Ectodermal cell (in vitro differentiated cells): ENCODE data around the gene ANKH.

ENCODE experiments used
- H3K27ac ChIP-seq: 2 replicates; pipeline ENCODE4 v1.7.0; 2013; ENCODE audit warnings: mild to moderate bottlenecking, low read depth, low read length; ENCODE audit not compliant: insufficient read depth, poor library complexity, severe bottlenecking
- H3K27me3 ChIP-seq: 2 replicates; pipeline ENCODE4 v1.7.0; 2013; ENCODE audit warnings: mild to moderate bottlenecking, low read length; ENCODE audit not compliant: insufficient read depth, control insufficient read depth, poor library complexity, severe bottlenecking
- H3K36me3 ChIP-seq: one replicate; pipeline ENCODE4 v1.7.0; 2013; ENCODE audit warnings: low read length; ENCODE audit not compliant: control insufficient read depth, insufficient read depth
- H3K4me1 ChIP-seq: one replicate; pipeline ENCODE4 v1.7.0; 2013; ENCODE audit warnings: low read length; ENCODE audit not compliant: control insufficient read depth, insufficient read depth
- H3K4me3 ChIP-seq: 2 replicates; pipeline ENCODE4 v1.7.0; 2013; ENCODE audit warnings: low read depth, low read length, control low read depth; ENCODE audit not compliant: insufficient read depth
- H3K9me3 ChIP-seq: 2 replicates; pipeline ENCODE4 v1.7.0; 2013; ENCODE audit warnings: mild to moderate bottlenecking, low read length, moderate library complexity; ENCODE audit not compliant: control insufficient read depth
- WGBS, 2 experiments: methylation state at CpG; one replicate each; pipeline ENCODE4 v1.1.7; 2013; ENCODE audit warnings: missing lambda C conversion rate in 2 of 2; 5-methylcytosine and 5-hydroxymethylcytosine counted together

ANKH gene

GRCh38 chr5:14767735-14768507, 103.7 kb downstream of the ANKH start:
- Histone ChIP-seq H3K4me3 (no peak overlapping the region), H3K9me3 (no peaks in the 10 kb centered on the region), H3K36me3 (no peaks in the 10 kb centered on the region), H3K27me3 (no peaks in the 10 kb centered on the region), H3K27ac (no peak overlapping the region), H3K4me1 (no peaks in the 10 kb centered on the region)
- WGBS, 2 experiments, result 84 to 87% methylated on average over 8 of the region's 8 CpGs

DNA sequence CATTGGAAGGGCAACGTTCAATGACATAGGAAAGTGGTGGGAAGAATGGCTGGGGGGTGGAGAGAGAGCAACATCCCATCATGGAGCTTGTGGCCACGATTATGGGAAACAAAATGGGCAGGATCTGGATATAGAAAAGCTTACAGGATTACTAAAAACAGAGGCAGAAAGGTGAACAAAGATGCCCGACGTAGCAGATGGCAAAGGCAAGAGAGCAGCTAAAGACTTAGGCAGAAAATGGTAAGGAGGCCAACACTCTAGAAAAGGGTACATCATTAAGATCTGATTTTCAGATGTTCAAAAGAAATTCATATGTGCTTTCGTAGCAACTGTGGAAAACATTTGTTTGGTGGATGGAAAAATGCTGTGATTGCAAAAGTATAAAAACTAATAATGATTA, 104.5 kb downstream of the ANKH start:
- H3K9me3 ChIP-seq, result no peaks in the 10 kb centered on the region
- 91 to 92% methylated on average over 4 to 5 of the region's 5 CpGs for WGBS, 2 experiments
- no peak overlapping the region for H3K4me3 ChIP-seq
- no peaks in the 10 kb centered on the region for H3K4me1 ChIP-seq
- no peaks in the 10 kb centered on the region for H3K36me3 ChIP-seq
- no peaks in the 10 kb centered on the region for H3K27me3 ChIP-seq
- H3K27ac ChIP-seq, result no peak overlapping the region

- no peak overlapping the region for H3K4me3 ChIP-seq
- no peaks in the 10 kb centered on the region for H3K36me3 ChIP-seq
- WGBS, 2 experiments, result 100% methylated on average over 1 of the region's 1 CpG
- no peaks in the 10 kb centered on the region for H3K27me3 ChIP-seq
- no peaks in the 10 kb centered on the region for H3K9me3 ChIP-seq
- H3K27ac ChIP-seq, result no peak overlapping the region
- H3K4me1 ChIP-seq, result no peaks in the 10 kb centered on the region
Observed at GRCh38 chr5:14766584-14766983, 105.0 kb downstream of the ANKH start.

DNA sequence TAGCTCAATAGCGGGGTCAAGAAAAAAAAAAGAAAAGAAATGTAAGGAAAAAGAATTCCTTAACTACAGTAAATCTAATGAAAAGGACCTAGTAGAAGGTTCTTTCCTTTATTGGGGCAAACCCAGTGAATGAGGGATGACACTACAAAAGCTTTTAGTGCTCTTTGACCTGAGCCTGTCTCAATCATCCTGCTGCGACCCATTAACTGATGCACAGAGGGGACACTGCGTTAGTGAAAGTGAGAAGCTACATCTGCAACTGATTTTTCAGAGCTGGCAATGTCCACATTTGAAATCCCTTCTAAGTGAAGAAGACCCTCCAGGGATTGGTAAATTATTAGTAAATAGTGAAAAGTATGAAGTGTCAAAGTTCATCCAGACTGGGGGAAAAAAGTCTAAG, 106.0 kb downstream of the ANKH start:
- Histone ChIP-seq H3K36me3 (no peaks in the 10 kb centered on the region), H3K4me3 (no peak overlapping the region), H3K27ac (no peak overlapping the region), H3K4me1 (no peaks in the 10 kb centered on the region), H3K27me3 (no peaks in the 10 kb centered on the region), H3K9me3 (no peaks in the 10 kb centered on the region)
- 71 to 93% methylated on average over 2 to 3 of the region's 3 CpGs for WGBS, 2 experiments

- no peak overlapping the region for H3K4me3 ChIP-seq
- 90 to 97% methylated on average over 3 of the region's 4 CpGs for WGBS, 2 experiments
- H3K4me1 ChIP-seq, result no peaks in the 10 kb centered on the region
Observed at GRCh38 chr5:14762549-14763216, 108.9 kb downstream of the ANKH start.

DNA sequence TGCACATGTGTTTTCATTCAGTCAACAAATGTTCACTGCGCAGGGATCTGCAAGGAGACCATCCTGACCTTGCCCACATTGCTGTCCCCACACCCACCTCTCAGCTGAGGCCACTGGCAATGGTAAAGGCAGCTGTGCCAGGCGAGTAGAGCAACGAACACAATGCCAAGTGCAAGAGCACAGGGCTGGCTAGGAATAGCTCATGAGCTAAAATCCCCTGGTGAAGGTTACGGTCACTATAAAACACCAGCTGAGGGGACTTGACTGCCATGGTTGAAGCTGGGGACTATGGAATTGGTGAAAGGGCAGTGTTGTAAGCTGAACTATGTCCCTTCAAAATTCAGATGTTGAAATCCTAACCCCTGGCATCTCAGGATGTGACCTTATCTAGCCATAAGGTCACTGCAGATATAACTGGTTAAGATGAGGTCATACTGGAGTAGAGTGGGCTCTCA, 111.0 kb downstream of the ANKH start:
- no peak overlapping the region for H3K27ac ChIP-seq
- H3K36me3 ChIP-seq, result no peaks in the 10 kb centered on the region
- 91 to 92% methylated on average over 4 of the region's 4 CpGs for WGBS, 2 experiments
- H3K4me1 ChIP-seq, result no peaks in the 10 kb centered on the region
- no peak overlapping the region for H3K4me3 ChIP-seq
- H3K27me3 ChIP-seq, result no peaks in the 10 kb centered on the region
- H3K9me3 ChIP-seq, result no peaks in the 10 kb centered on the region

More at GRCh38 chr5:14762549-14763216, 108.9 kb downstream of the ANKH start:
- H3K27ac ChIP-seq, result no peak overlapping the region
- no peaks in the 10 kb centered on the region for H3K9me3 ChIP-seq
- no peaks in the 10 kb centered on the region for H3K27me3 ChIP-seq
- no peaks in the 10 kb centered on the region for H3K36me3 ChIP-seq

DNA sequence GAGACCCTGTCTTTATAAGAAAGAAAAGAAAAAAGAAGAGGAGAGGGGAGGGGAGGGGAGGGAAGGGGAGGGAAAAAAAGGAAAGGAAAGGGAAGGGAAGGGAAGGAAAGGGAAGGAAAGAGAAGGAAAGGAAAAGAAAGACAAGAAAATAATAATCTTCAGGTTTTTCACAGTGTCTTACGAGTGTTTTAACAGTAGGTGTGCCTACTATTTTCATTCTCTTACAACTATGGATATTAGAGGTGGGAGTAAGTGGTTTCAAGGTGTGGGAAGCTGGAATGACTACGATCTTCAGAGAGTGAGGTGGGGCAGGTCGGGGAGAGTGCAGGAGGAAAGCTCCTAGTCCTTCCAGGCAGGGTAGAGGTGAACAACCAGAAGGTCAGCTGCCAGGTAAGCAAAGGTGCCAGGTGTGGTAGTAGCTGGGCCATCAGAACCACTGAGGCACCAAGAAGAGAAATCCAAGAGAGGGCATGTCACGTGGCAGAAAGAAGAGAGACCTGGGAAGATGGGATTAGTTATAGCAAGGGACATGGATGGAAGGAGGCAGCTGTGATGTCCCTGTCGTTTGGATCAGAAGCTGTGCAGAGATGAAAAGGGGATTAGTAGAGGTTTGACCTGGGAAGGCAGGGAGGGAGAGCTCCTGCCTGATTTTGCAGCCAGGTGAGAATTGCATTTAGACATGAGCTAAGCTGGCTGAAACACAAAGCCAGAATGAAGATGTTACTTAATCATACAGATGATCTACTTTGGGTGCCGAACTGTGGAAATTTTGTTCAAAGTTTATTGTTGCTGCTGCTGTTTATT, 111.6 kb downstream of the ANKH start:
- H3K4me1 ChIP-seq, result no peaks in the 10 kb centered on the region
- no peaks in the 10 kb centered on the region for H3K9me3 ChIP-seq
- H3K36me3 ChIP-seq, result no peaks in the 10 kb centered on the region
- no peak overlapping the region for H3K27ac ChIP-seq
- WGBS, 2 experiments, result 76 to 81% methylated on average over 5 to 6 of the region's 6 CpGs
- H3K4me3 ChIP-seq, result no peak overlapping the region
- H3K27me3 ChIP-seq, result no peaks in the 10 kb centered on the region

- H3K27ac ChIP-seq, result no peak overlapping the region
- no peaks in the 10 kb centered on the region for H3K27me3 ChIP-seq
- no peaks in the 10 kb centered on the region for H3K36me3 ChIP-seq
- no peaks in the 10 kb centered on the region for H3K4me1 ChIP-seq
- 94 to 97% methylated on average over 9 of the region's 9 CpGs for WGBS, 2 experiments
- no peaks in the 10 kb centered on the region for H3K9me3 ChIP-seq
- no peak overlapping the region for H3K4me3 ChIP-seq
Observed at GRCh38 chr5:14757850-14758249, 113.7 kb downstream of the ANKH start.

DNA sequence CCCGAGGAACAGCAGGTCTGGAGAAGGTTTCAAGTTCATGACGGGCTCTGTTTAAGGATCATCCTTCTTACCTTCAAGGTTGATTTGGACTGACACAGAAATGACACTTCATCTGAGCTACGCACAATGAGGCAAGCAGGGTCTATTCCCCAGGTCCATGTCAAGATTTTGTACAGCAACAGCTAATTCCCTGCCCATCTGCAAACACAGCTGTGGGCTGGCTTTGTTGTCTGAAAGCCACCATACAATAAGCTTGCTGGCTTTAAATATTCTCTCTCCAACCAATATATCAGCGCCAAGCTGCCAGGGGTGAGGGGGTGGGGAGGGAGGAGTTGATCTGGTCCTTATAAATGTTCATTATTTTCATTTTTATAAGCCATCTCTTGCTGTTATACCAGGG, 115.1 kb downstream of the ANKH start:
- Histone ChIP-seq H3K36me3 (no peaks in the 10 kb centered on the region), H3K4me1 (no peaks in the 10 kb centered on the region), H3K27ac (no peak overlapping the region), H3K27me3 (no peaks in the 10 kb centered on the region), H3K9me3 (no peaks in the 10 kb centered on the region), H3K4me3 (no peak overlapping the region)
- 93 to 96% methylated on average over 3 of the region's 4 CpGs for WGBS, 2 experiments

GRCh38 chr5:14753947-14754346, 117.6 kb downstream of the ANKH start:
- Histone ChIP-seq H3K4me1 (no peaks in the 10 kb centered on the region), H3K27ac (no peak overlapping the region), H3K4me3 (no peak overlapping the region), H3K27me3 (no peaks in the 10 kb centered on the region), H3K36me3 (no peaks in the 10 kb centered on the region), H3K9me3 (no peaks in the 10 kb centered on the region)
- WGBS, 2 experiments, result 84 to 88% methylated on average over 3 of the region's 3 CpGs
